ENCODE results near the gene IL17B. TPM values are rescaled to one million over a fixed set of nuclear protein-coding genes. Genes with fewer than 3 reads are reported as not detected.
A peak's percentile ranks its signal among the peaks of the same experiment; 100 is the strongest.

The IL17B gene
- total and polyA plus RNA-seq, 2 of the 8 experiments (the other 6 are each of a cell fraction or from before 2014, with no cell fraction given): 0.18 TPM; not detected in 1

- TF ChIP-seq, protein P1, sequence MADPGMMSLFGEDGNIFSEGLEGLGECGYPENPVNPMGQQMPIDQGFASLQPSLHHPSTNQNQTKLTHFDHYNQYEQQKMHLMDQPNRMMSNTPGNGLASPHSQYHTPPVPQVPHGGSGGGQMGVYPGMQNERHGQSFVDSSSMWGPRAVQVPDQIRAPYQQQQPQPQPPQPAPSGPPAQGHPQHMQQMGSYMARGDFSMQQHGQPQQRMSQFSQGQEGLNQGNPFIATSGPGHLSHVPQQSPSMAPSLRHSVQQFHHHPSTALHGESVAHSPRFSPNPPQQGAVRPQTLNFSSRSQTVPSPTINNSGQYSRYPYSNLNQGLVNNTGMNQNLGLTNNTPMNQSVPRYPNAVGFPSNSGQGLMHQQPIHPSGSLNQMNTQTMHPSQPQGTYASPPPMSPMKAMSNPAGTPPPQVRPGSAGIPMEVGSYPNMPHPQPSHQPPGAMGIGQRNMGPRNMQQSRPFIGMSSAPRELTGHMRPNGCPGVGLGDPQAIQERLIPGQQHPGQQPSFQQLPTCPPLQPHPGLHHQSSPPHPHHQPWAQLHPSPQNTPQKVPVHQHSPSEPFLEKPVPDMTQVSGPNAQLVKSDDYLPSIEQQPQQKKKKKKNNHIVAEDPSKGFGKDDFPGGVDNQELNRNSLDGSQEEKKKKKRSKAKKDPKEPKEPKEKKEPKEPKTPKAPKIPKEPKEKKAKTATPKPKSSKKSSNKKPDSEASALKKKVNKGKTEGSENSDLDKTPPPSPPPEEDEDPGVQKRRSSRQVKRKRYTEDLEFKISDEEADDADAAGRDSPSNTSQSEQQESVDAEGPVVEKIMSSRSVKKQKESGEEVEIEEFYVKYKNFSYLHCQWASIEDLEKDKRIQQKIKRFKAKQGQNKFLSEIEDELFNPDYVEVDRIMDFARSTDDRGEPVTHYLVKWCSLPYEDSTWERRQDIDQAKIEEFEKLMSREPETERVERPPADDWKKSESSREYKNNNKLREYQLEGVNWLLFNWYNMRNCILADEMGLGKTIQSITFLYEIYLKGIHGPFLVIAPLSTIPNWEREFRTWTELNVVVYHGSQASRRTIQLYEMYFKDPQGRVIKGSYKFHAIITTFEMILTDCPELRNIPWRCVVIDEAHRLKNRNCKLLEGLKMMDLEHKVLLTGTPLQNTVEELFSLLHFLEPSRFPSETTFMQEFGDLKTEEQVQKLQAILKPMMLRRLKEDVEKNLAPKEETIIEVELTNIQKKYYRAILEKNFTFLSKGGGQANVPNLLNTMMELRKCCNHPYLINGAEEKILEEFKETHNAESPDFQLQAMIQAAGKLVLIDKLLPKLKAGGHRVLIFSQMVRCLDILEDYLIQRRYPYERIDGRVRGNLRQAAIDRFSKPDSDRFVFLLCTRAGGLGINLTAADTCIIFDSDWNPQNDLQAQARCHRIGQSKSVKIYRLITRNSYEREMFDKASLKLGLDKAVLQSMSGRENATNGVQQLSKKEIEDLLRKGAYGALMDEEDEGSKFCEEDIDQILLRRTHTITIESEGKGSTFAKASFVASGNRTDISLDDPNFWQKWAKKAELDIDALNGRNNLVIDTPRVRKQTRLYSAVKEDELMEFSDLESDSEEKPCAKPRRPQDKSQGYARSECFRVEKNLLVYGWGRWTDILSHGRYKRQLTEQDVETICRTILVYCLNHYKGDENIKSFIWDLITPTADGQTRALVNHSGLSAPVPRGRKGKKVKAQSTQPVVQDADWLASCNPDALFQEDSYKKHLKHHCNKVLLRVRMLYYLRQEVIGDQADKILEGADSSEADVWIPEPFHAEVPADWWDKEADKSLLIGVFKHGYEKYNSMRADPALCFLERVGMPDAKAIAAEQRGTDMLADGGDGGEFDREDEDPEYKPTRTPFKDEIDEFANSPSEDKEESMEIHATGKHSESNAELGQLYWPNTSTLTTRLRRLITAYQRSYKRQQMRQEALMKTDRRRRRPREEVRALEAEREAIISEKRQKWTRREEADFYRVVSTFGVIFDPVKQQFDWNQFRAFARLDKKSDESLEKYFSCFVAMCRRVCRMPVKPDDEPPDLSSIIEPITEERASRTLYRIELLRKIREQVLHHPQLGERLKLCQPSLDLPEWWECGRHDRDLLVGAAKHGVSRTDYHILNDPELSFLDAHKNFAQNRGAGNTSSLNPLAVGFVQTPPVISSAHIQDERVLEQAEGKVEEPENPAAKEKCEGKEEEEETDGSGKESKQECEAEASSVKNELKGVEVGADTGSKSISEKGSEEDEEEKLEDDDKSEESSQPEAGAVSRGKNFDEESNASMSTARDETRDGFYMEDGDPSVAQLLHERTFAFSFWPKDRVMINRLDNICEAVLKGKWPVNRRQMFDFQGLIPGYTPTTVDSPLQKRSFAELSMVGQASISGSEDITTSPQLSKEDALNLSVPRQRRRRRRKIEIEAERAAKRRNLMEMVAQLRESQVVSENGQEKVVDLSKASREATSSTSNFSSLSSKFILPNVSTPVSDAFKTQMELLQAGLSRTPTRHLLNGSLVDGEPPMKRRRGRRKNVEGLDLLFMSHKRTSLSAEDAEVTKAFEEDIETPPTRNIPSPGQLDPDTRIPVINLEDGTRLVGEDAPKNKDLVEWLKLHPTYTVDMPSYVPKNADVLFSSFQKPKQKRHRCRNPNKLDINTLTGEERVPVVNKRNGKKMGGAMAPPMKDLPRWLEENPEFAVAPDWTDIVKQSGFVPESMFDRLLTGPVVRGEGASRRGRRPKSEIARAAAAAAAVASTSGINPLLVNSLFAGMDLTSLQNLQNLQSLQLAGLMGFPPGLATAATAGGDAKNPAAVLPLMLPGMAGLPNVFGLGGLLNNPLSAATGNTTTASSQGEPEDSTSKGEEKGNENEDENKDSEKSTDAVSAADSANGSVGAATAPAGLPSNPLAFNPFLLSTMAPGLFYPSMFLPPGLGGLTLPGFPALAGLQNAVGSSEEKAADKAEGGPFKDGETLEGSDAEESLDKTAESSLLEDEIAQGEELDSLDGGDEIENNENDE (IDR thresholded peaks at IDR 0.05; ENCODE audit: insufficient replicate concordance, low read length): no peak
- no peak for TF ChIP-seq JUND (IDR thresholded peaks at IDR 0.05; ENCODE audit: low read length)
- peak; percentile 81; the same call in 1 of the 2 replicates for TF ChIP-seq KDM1A (IDR thresholded peaks at IDR 0.05; ENCODE audit: borderline replicate concordance, low read length)
- no peak for TF ChIP-seq PHF8 (conservative IDR thresholded peaks at IDR 0.05; ENCODE audit: low read depth, low read length)
Measured at GRCh38 chr5:149417711-149418368, 38.7 kb upstream of the IL17B start (continued).

All from H1 (cell line).